CD14-positive monocyte (primary cell): Measurements from ENCODE around the gene CACNA1C. TPM values are rescaled to one million over a fixed set of nuclear protein-coding genes. Genes with fewer than 3 reads are reported as not detected.

ENCODE experiments used
- DNase-seq, 3 donors: peaks; one replicate each; pipeline ENCODE4 v3.0.0-alpha.2; 2011 to 2022
- H2AFZ ChIP-seq: 2 replicates; pipeline ENCODE4 v1.6.0; 2012; ENCODE audit warnings: mild to moderate bottlenecking, low read depth, low read length, inconsistent platforms; ENCODE audit not compliant: insufficient read depth, poor library complexity, severe bottlenecking
- H3K27ac ChIP-seq, 2 donors: 1 replicate in 1 of 2; 2 replicates in 1 of 2; pipeline ENCODE4 v1.5.1; 2012 to 2013; ENCODE audit warnings: low read length in 2 of 2, control low read depth in 1 of 2, inconsistent platforms in 1 of 2, low read depth in 1 of 2, mild to moderate bottlenecking in 1 of 2
- H3K27me3 ChIP-seq, 2 donors: one replicate each; pipeline versions ENCODE4 v1.6.0 to v1.6.1; 2011 to 2013; ENCODE audit warnings: low read length in 2 of 2; ENCODE audit not compliant: control insufficient read depth in 2 of 2, insufficient read depth in 2 of 2
- H3K36me3 ChIP-seq, 2 donors: replicated peaks in 1 of 2; 1 replicate in 1 of 2; 2 replicates in 1 of 2; pipeline versions ENCODE4 v1.5.1 to v1.6.1; 2012 to 2013; ENCODE audit warnings: low read length in 2 of 2, control low read depth in 1 of 2, inconsistent platforms in 1 of 2, mild to moderate bottlenecking in 1 of 2; ENCODE audit not compliant: insufficient read depth in 2 of 2, control insufficient read depth in 1 of 2
- H3K4me1 ChIP-seq, 2 donors: 1 replicate in 1 of 2; 2 replicates in 1 of 2; pipeline versions ENCODE4 v1.5.1 to v1.6.1; 2012 to 2013; ENCODE audit warnings: low read length in 2 of 2, control low read depth in 1 of 2, inconsistent platforms in 1 of 2, mild to moderate bottlenecking in 1 of 2, moderate library complexity in 1 of 2; ENCODE audit not compliant: insufficient read depth in 2 of 2, control insufficient read depth in 1 of 2
- H3K4me2 ChIP-seq: replicated peaks from 2 replicates; pipeline ENCODE3; 2012; ENCODE audit warnings: low read length, moderate library complexity, mild to moderate bottlenecking; ENCODE audit not compliant: poor library complexity, severe bottlenecking; ENCODE audit errors: extremely low read depth
- H3K4me3 ChIP-seq, 3 experiments: fragments of 200-600 bp in 1 of 3; sonication (generic) in 1 of 3; replicated peaks in 1 of 3; 1 replicate in 2 of 3; 2 replicates in 1 of 3; pipeline ENCODE4 v1.5.1; 2011 to 2013; ENCODE audit warnings: low read length in 3 of 3, mild to moderate bottlenecking in 3 of 3, control low read depth in 2 of 3, low read depth in 2 of 3, inconsistent platforms in 1 of 3, moderate library complexity in 1 of 3
- H3K79me2 ChIP-seq: 2 replicates; pipeline ENCODE4 v1.6.0; 2012; ENCODE audit warnings: mild to moderate bottlenecking, control low read depth, inconsistent platforms, low read length, moderate library complexity; ENCODE audit not compliant: insufficient read depth
- H3K9ac ChIP-seq: 2 replicates; pipeline ENCODE4 v1.6.0; 2017; ENCODE audit warnings: low read length, mild to moderate bottlenecking; ENCODE audit not compliant: insufficient read depth, poor library complexity, severe bottlenecking
- H3K9me3 ChIP-seq, 2 donors: replicated peaks in 1 of 2; 1 replicate in 1 of 2; 2 replicates in 1 of 2; pipeline versions ENCODE4 v1.5.1 to v1.6.1; 2012 to 2013; ENCODE audit warnings: low read length in 2 of 2, control low read depth in 1 of 2; ENCODE audit not compliant: control insufficient read depth in 1 of 2, insufficient read depth in 1 of 2
- H4K20me1 ChIP-seq: 2 replicates; pipeline ENCODE4 v1.6.0; 2012; ENCODE audit warnings: mild to moderate bottlenecking, low read length, control low read depth, moderate library complexity; ENCODE audit not compliant: insufficient read depth
- H3K27ac Mint-ChIP-seq, 7 donors: one replicate each; pipeline ENCODE4 v1.8.0; 2020; ENCODE audit warnings: mild to moderate bottlenecking in 7 of 7, mixed read lengths in 7 of 7, moderate library complexity in 6 of 7, inconsistent platforms in 2 of 7
- H3K27me3 Mint-ChIP-seq, 3 donors: one replicate each; pipeline ENCODE4 v1.8.0; 2021 to 2022; ENCODE audit warnings: low read depth in 3 of 3, mild to moderate bottlenecking in 3 of 3, mixed read lengths in 3 of 3, moderate library complexity in 3 of 3, inconsistent platforms in 1 of 3
- H3K36me3 Mint-ChIP-seq, 2 donors: one replicate each; pipeline ENCODE4 v1.8.0; 2020; ENCODE audit warnings: mixed read lengths in 2 of 2, inconsistent platforms in 1 of 2, mild to moderate bottlenecking in 1 of 2
- H3K4me1 Mint-ChIP-seq: one replicate; pipeline ENCODE4 v1.8.0; 2020; ENCODE audit warnings: mild to moderate bottlenecking, mixed read lengths
- H3K4me3 Mint-ChIP-seq, 2 donors: one replicate each; pipeline ENCODE4 v1.8.0; 2020; ENCODE audit warnings: mild to moderate bottlenecking in 2 of 2, mixed read lengths in 2 of 2, moderate library complexity in 1 of 2
- H3K9me3 Mint-ChIP-seq, 7 donors: one replicate each; pipeline ENCODE4 v1.8.0; 2020 to 2022; ENCODE audit warnings: mixed read lengths in 7 of 7, mild to moderate bottlenecking in 6 of 7, moderate library complexity in 6 of 7, inconsistent platforms in 2 of 7
- WGBS: methylation state at CpG from one replicate; pipeline ENCODE4 v1.1.5; 2013; ENCODE audit warnings: missing lambda C conversion rate; ENCODE audit not compliant: insufficient coverage; 5-methylcytosine and 5-hydroxymethylcytosine counted together
- intact Hi-C, 2 donors: fragments of 100-400 bp; cut with micrococcal nuclease; formaldehyde crosslinking; loops; one replicate each; pipeline versions ENCODE4 v1.15.0 to v1.15.1; 2023
- polyA plus RNA-seq, 3 donors: library from polyadenylated mRNA; depleted of rRNA in 1 of 3; unstranded in 2 of 3; stranded (reverse) in 1 of 3; fragments of 300-500 nt in 2 of 3; fragments of >200 nt in 1 of 3; fragmentation: Illumina TruSeq in 2 of 3; gene quantifications; 1 replicate in 2 of 3; 2 replicates in 1 of 3; pipeline ENCODE4 v1.2.3, GENCODE V29; 2012 to 2021
- TF ChIP-seq, protein P1 (sequence below): fragments of 200-600 bp; IDR thresholded peaks from one replicate; pipeline ENCODE4 v1.8.0; 2022; ENCODE audit warnings: antibody characterized with exemption, mild to moderate bottlenecking

CACNA1C gene
- polyA plus RNA-seq, 3 donors = not detected

DNA sequence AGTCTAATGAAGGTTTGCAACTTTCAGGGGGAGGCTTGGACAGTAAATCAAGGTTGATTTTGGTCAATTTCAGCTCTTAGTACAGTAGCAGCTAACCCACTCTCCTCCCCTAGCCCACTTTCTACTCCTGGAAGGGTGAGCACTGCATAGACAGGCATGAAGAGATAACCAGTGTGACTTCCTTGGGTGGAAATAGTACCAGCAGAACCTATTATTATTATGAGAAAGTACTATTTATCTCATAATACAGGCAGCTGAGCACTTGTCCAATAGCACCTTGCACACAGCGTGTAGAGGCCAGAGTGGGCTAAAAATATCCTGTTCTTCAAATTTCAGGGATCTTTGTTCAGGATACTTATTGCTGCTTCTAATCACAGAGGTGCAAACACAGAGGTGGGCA lies 645.8 kb downstream of the CACNA1C start:
- Histone ChIP-seq H4K20me1 (no peaks in the 10 kb centered on the region), H2AFZ (no peak overlapping the region), H3K4me1 (no peaks in the 10 kb centered on the region), H3K4me3 (no peak overlapping the region), H3K36me3 (no peaks in the 10 kb centered on the region), H3K4me2 (no peak overlapping the region), H3K27ac (no peak overlapping the region), H3K79me2 (no peaks in the 10 kb centered on the region), H3K27me3 (no peaks in the 10 kb centered on the region), H3K9me3 (no peaks in the 10 kb centered on the region), H3K9ac (no peak overlapping the region)
- no peaks in the 10 kb centered on the region for H3K36me3 Mint-ChIP-seq
- 100% methylated on average over 1 of the region's 1 CpG for WGBS
- no peak overlapping the region for H3K4me3 Mint-ChIP-seq
- H3K4me1 Mint-ChIP-seq = peaks cover 7% of the 10 kb centered on the region
- H3K27ac Mint-ChIP-seq = no peak overlapping the region
- DNase-seq = no peak
- peaks cover 6 to 13% (median 11%) of the 10 kb centered on the region in 7 donors for H3K9me3 Mint-ChIP-seq
- peaks cover 2 to 7% (median 3%) of the 10 kb centered on the region in 3 donors for H3K27me3 Mint-ChIP-seq
- intact Hi-C loops = no loop called here
- TF ChIP-seq, protein P1, sequence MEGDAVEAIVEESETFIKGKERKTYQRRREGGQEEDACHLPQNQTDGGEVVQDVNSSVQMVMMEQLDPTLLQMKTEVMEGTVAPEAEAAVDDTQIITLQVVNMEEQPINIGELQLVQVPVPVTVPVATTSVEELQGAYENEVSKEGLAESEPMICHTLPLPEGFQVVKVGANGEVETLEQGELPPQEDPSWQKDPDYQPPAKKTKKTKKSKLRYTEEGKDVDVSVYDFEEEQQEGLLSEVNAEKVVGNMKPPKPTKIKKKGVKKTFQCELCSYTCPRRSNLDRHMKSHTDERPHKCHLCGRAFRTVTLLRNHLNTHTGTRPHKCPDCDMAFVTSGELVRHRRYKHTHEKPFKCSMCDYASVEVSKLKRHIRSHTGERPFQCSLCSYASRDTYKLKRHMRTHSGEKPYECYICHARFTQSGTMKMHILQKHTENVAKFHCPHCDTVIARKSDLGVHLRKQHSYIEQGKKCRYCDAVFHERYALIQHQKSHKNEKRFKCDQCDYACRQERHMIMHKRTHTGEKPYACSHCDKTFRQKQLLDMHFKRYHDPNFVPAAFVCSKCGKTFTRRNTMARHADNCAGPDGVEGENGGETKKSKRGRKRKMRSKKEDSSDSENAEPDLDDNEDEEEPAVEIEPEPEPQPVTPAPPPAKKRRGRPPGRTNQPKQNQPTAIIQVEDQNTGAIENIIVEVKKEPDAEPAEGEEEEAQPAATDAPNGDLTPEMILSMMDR = no peak

DNA sequence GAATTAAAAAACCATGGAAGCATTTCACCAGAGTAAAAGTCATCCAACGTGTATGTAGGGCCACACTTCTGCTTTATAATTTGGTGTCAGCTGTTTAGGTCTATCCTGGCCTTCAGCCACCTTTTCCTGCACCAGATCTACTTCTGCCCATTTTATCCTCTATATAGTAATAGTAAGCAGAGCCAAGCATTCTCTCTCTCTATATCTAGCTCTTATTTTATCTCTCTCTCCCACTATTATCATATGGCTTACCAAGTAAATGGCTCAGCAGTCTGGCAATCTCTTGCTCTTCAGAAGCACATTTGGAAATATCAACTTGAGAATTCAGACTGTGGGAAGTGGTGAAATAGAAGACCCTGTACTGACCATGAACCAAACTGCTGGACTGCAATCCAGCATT lies 657.9 kb downstream of the CACNA1C start:
- no peak overlapping the region for H3K4me3 Mint-ChIP-seq
- DNase-seq = no peak
- no peak overlapping the region for H3K27ac Mint-ChIP-seq
- H3K4me3 ChIP-seq = no peak overlapping the region
- H3K9me3 Mint-ChIP-seq = peaks cover 4 to 16% (median 6%) of the 10 kb centered on the region in 7 donors
- 14% methylated on average over 1 of the region's 1 CpG for WGBS
- no peaks in the 10 kb centered on the region for H3K4me1 ChIP-seq
- intact Hi-C loops = no loop called here
- no peaks in the 10 kb centered on the region for H3K79me2 ChIP-seq
- H3K9ac ChIP-seq = no peak overlapping the region
- no peak overlapping the region for H3K27ac ChIP-seq
- H3K4me1 Mint-ChIP-seq = no peaks in the 10 kb centered on the region
- H4K20me1 ChIP-seq = no peaks in the 10 kb centered on the region
- H3K4me2 ChIP-seq = no peak overlapping the region
- TF ChIP-seq, protein P1 = no peak
- H3K27me3 Mint-ChIP-seq = peaks cover 0 to 4% (median 2%) of the 10 kb centered on the region in 3 donors
- no peaks in the 10 kb centered on the region for H3K36me3 Mint-ChIP-seq
- no peaks in the 10 kb centered on the region for H3K36me3 ChIP-seq
- no peak overlapping the region for H2AFZ ChIP-seq
- H3K9me3 ChIP-seq = peaks cover 0 to 7% of the 10 kb centered on the region in 2 donors
- H3K27me3 ChIP-seq = no peaks in the 10 kb centered on the region
